Fibroblast of skin of scalp (primary cell): ENCODE data around the gene CSF2RB. TPM values are rescaled to one million over a fixed set of nuclear protein-coding genes. Genes with fewer than 3 reads are reported as not detected.

Experiments
- DNase-seq: peaks from one replicate; pipeline ENCODE4 v3.0.0-alpha.2; 2013
- polyA plus RNA-seq, 2 experiments: library from polyadenylated mRNA; unstranded; fragments of 120-200 nt; gene quantifications; one replicate each; pipeline ENCODE4 v1.2.1, GENCODE V29; 2013; ENCODE audit not compliant: insufficient read length in 2 of 2

Gene CSF2RB
- not detected for polyA plus RNA-seq (2013, experiment 1 of 2; ENCODE audit: insufficient read length)
- 0.10 TPM for polyA plus RNA-seq (2013, experiment 2 of 2; ENCODE audit: insufficient read length)

- DNase-seq = no peak
Observed at GRCh38 chr22:36913427-36914389, at the start of gene CSF2RB. Gene CSF2RB, plus strand, starts transcription at chr22:36913628. Its CDS starts 8,580 bp downstream, at chr22:36922208.

- no peak for DNase-seq
Observed at GRCh38 chr22:36863979-36864378, 49.4 kb upstream of the CSF2RB start.

- no peak for DNase-seq
Observed at GRCh38 chr22:36864454-36865215, 48.8 kb upstream of the CSF2RB start.

GRCh38 chr22:36865346-36865745 is 48.1 kb upstream of the CSF2RB start:
- DNase-seq = no peak

GRCh38 chr22:36867695-36868094 is 45.7 kb upstream of the CSF2RB start:
- no peak for DNase-seq

GRCh38 chr22:36868546-36869181 is 44.8 kb upstream of the CSF2RB start:
- no peak for DNase-seq

GRCh38 chr22:36870250-36870649 is 43.2 kb upstream of the CSF2RB start:
- DNase-seq = no peak

GRCh38 chr22:36871669-36872081 is 41.8 kb upstream of the CSF2RB start:
- no peak for DNase-seq

GRCh38 chr22:36872084-36872483 is 41.3 kb upstream of the CSF2RB start:
- DNase-seq = no peak

- DNase-seq = no peak
Observed at GRCh38 chr22:36872866-36873498, 40.4 kb upstream of the CSF2RB start.

- DNase-seq = peak; percentile 61
Observed at GRCh38 chr22:36873614-36874308, 39.7 kb upstream of the CSF2RB start.

GRCh38 chr22:36874309-36874696 is 39.1 kb upstream of the CSF2RB start:
- DNase-seq = no peak

- DNase-seq = no peak
Observed at GRCh38 chr22:36874736-36875135, 38.7 kb upstream of the CSF2RB start.

- DNase-seq = no peak
Observed at GRCh38 chr22:36875741-36876140, 37.7 kb upstream of the CSF2RB start.

GRCh38 chr22:36879775-36880174 is 33.7 kb upstream of the CSF2RB start:
- no peak for DNase-seq

- DNase-seq = no peak
Observed at GRCh38 chr22:36881504-36882245, 31.8 kb upstream of the CSF2RB start.

GRCh38 chr22:36884349-36885158 is 28.9 kb upstream of the CSF2RB start:
- peak; percentile 20 for DNase-seq

- no peak for DNase-seq
Observed at GRCh38 chr22:36885474-36885873, 28.0 kb upstream of the CSF2RB start.

- DNase-seq = no peak
Observed at GRCh38 chr22:36886016-36886415, 27.4 kb upstream of the CSF2RB start.

GRCh38 chr22:36887162-36887561 is 26.3 kb upstream of the CSF2RB start:
- DNase-seq = no peak
